NB4 (cell line): ENCODE measurements around the gene RFX3.

ENCODE experiments used
- MAX ChIP-seq: IDR thresholded peaks from 2 replicates; pipeline ENCODE4 v1.6.1; 2011; ENCODE audit warnings: low read depth, low read length
- POLR2A ChIP-seq: IDR thresholded peaks from 2 replicates; pipeline ENCODE4 v1.6.1; 2011; ENCODE audit warnings: mild to moderate bottlenecking; ENCODE audit not compliant: insufficient read length; ENCODE audit errors: extremely low read depth
- TF ChIP-seq, protein P1 (sequence below): IDR thresholded peaks from one replicate; pipeline ENCODE4 v1.5.1; 2012; ENCODE audit warnings: low read depth, low read length

DNA sequence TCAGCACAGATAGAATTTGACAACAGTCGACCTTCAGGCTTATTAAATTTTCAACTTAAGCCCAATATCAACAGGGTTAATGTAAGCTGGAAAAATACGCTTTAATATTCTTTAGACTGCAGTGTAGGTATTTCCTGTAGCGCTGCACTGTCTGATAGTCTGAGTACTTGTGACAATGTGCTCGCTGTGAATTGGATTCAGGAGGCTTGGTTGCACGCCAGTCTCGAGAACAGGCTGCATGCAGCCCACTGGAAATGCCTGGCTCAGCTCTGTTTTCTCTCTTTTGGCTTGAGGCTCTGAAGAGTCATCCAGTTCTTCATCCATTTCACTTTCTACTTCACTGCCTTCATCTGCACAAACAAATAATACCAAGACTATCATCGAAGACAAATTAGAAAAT lies 300.9 kb downstream of the RFX3 start:
- TF ChIP-seq, protein P1, sequence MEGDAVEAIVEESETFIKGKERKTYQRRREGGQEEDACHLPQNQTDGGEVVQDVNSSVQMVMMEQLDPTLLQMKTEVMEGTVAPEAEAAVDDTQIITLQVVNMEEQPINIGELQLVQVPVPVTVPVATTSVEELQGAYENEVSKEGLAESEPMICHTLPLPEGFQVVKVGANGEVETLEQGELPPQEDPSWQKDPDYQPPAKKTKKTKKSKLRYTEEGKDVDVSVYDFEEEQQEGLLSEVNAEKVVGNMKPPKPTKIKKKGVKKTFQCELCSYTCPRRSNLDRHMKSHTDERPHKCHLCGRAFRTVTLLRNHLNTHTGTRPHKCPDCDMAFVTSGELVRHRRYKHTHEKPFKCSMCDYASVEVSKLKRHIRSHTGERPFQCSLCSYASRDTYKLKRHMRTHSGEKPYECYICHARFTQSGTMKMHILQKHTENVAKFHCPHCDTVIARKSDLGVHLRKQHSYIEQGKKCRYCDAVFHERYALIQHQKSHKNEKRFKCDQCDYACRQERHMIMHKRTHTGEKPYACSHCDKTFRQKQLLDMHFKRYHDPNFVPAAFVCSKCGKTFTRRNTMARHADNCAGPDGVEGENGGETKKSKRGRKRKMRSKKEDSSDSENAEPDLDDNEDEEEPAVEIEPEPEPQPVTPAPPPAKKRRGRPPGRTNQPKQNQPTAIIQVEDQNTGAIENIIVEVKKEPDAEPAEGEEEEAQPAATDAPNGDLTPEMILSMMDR: no peak
- TF ChIP-seq MAX (no peak), POLR2A (no peak)
